Endothelial cell of umbilical vein (primary cell): ENCODE data around the gene PSAP. TPM values are rescaled to one million over a fixed set of nuclear protein-coding genes. Genes with fewer than 3 reads are reported as not detected.

Source experiments
- BruUV-seq: library from RNA; stranded (reverse); fragments of 400-500 nt; replicated peaks from 2 replicates; lab custom pipeline; 2021; lab: Mats Ljungman, UMichigan
- CTCF ChIA-PET: fragments of 300-600, 350-600 bp; sonication (Branson Sonifier 250); formaldehyde crosslinking; loops from one replicate; lab custom pipeline; 2021; ENCODE audit warnings: antibody characterized with exemption, inconsistent platforms; lab: Charles Lee
- POLR2A ChIA-PET: fragments of 300-600, 350-600 bp; sonication (Branson Sonifier 250); formaldehyde crosslinking; loops from one replicate; lab custom pipeline; 2021; ENCODE audit warnings: antibody characterized with exemption, inconsistent platforms; lab: Charles Lee
- DNase-seq: peaks from one replicate; pipeline ENCODE4 v3.0.0-alpha.2; 2011; ENCODE audit warnings: low read depth, low spot score
- FAIRE-seq: peaks from 2 replicates; lab custom pipeline; 2011; peaks lifted over from hg19 to GRCh38; lab: Jason Lieb, UNC
- H2AFZ ChIP-seq: 2 replicates; pipeline ENCODE4 v1.6.0; 2012; ENCODE audit warnings: low read depth, low read length, control low read depth, inconsistent platforms
- H3K27ac ChIP-seq: 2 replicates; pipeline ENCODE4 v1.5.1; 2011; ENCODE audit warnings: low read depth, mild to moderate bottlenecking, control low read depth, low read length, moderate library complexity; ENCODE audit not compliant: insufficient read depth
- H3K27me3 ChIP-seq, 2 experiments: 2 replicates each; pipeline versions ENCODE4 v1.6.0 to v1.6.1; 2011; ENCODE audit warnings: low read length in 2 of 2, mixed read lengths in 1 of 2; ENCODE audit not compliant: control insufficient read depth in 2 of 2, insufficient read depth in 2 of 2
- H3K36me3 ChIP-seq, 2 experiments: 2 replicates in 1 of 2; 3 replicates in 1 of 2; pipeline ENCODE4 v1.5.1; 2011; ENCODE audit warnings: low read length in 2 of 2, mild to moderate bottlenecking in 1 of 2, moderate library complexity in 1 of 2; ENCODE audit not compliant: control insufficient read depth in 2 of 2, insufficient read depth in 2 of 2; ENCODE audit errors: extremely low read depth in 1 of 2
- H3K4me1 ChIP-seq: 3 replicates; pipeline ENCODE4 v1.5.1; 2011; ENCODE audit warnings: mild to moderate bottlenecking, low read length; ENCODE audit not compliant: control insufficient read depth, insufficient read depth; ENCODE audit errors: extremely low read depth
- H3K4me2 ChIP-seq: 2 replicates; pipeline ENCODE4 v1.6.1; 2011; ENCODE audit warnings: low read length, control low read depth, mixed read lengths; ENCODE audit not compliant: insufficient read depth
- H3K4me3 ChIP-seq, 3 experiments: fragments of 200-600 bp in 1 of 3; sonication (generic), shearing (Covaris generic) in 1 of 3; replicated peaks in 1 of 3; 2 replicates each; pipeline ENCODE4 v1.5.1; 2011 to 2016; ENCODE audit warnings: control low read depth in 3 of 3, low read length in 3 of 3, mild to moderate bottlenecking in 2 of 3, inconsistent platforms in 1 of 3, low read depth in 1 of 3, moderate library complexity in 1 of 3; ENCODE audit not compliant: insufficient read depth in 1 of 3
- H3K79me2 ChIP-seq: 2 replicates; pipeline ENCODE4 v1.6.0; 2012; ENCODE audit warnings: low read length, inconsistent platforms; ENCODE audit not compliant: control insufficient read depth, insufficient read depth
- H3K9ac ChIP-seq: replicated peaks from 2 replicates; pipeline ENCODE3; 2011; ENCODE audit warnings: low read length, control low read depth; ENCODE audit not compliant: insufficient read depth; ENCODE audit errors: extremely low read depth
- H3K9me1 ChIP-seq: replicated peaks from 3 replicates; pipeline ENCODE4 v1.6.0; 2011; ENCODE audit warnings: mild to moderate bottlenecking, low read length; ENCODE audit not compliant: control insufficient read depth, insufficient read depth; ENCODE audit errors: extremely low read depth
- H3K9me3 ChIP-seq: replicated peaks from 2 replicates; pipeline ENCODE4 v1.5.1; 2012; ENCODE audit warnings: low read length, inconsistent platforms; ENCODE audit not compliant: control insufficient read depth, insufficient read depth
- H4K20me1 ChIP-seq: replicated peaks from 2 replicates; pipeline ENCODE3; 2011; ENCODE audit warnings: mild to moderate bottlenecking, low read length; ENCODE audit not compliant: control insufficient read depth, insufficient read depth; ENCODE audit errors: extremely low read depth
- EZH2 ChIP-seq: IDR thresholded peaks from 2 replicates; pipeline ENCODE4 v1.6.1; 2012; ENCODE audit warnings: borderline replicate concordance, low read depth, mild to moderate bottlenecking, moderate library complexity, low read length, inconsistent platforms; ENCODE audit not compliant: severe bottlenecking
- FOS ChIP-seq: IDR thresholded peaks from 2 replicates; pipeline ENCODE4 v1.6.1; 2011; ENCODE audit warnings: mild to moderate bottlenecking, low read length, moderate library complexity, borderline replicate concordance; ENCODE audit not compliant: insufficient read depth
- GATA2 ChIP-seq: IDR thresholded peaks from 2 replicates; pipeline ENCODE4 v1.7.0; 2011; ENCODE audit warnings: low read depth, mild to moderate bottlenecking, moderate library complexity, mixed read lengths, low read length; ENCODE audit not compliant: insufficient read length, insufficient read depth
- JUN ChIP-seq: IDR thresholded peaks from 2 replicates; pipeline ENCODE4 v1.6.1; 2011; ENCODE audit warnings: borderline replicate concordance, low read depth; ENCODE audit not compliant: insufficient read length, insufficient read depth
- MAX ChIP-seq: IDR thresholded peaks from 2 replicates; pipeline ENCODE4 v1.6.1; 2011; ENCODE audit not compliant: insufficient read depth, insufficient read length
- MYC ChIP-seq: IDR thresholded peaks from one replicate; pipeline ENCODE4 v1.6.1; 2011; ENCODE audit warnings: mild to moderate bottlenecking, low read depth, low read length
- POLR2A ChIP-seq: IDR thresholded peaks from 2 replicates; pipeline ENCODE4 v1.6.1; 2012; ENCODE audit warnings: low read depth, mild to moderate bottlenecking, control low read depth, low read length
- POLR2AphosphoS5 ChIP-seq: IDR thresholded peaks from 2 replicates; pipeline ENCODE4 v1.6.1; 2012; ENCODE audit warnings: low read depth, mild to moderate bottlenecking, control low read depth, low read length, moderate library complexity; ENCODE audit not compliant: insufficient read depth
- dilution Hi-C: fragments of 300-500 bp; cut with MboI; formaldehyde crosslinking; loops from one replicate; pipeline ENCODE4 v1.15.0; 2019; ENCODE audit warnings: low sequenced_read_pairs; ENCODE audit not compliant: extremely low pct_ligation_motif_present
- intact Hi-C: fragments of 100-400 bp; cut with micrococcal nuclease; formaldehyde crosslinking; loops from one replicate; pipeline ENCODE4 v1.10.0; 2022
- polyA plus RNA-seq, 4 experiments: library from polyadenylated mRNA; depleted of rRNA in 3 of 4; stranded (reverse) in 3 of 4; unstranded in 1 of 4; fragments of >200 nt; gene quantifications; 2 replicates each; pipeline versions ENCODE4 v1.2.1 to v1.2.3, GENCODE V29; 2011 to 2012; ENCODE audit warnings: missing spikeins in 1 of 4
- total RNA-seq: library from RNA; stranded (reverse); gene quantifications from 2 replicates; pipeline ENCODE4 v1.2.3, GENCODE V29; 2021
- TF ChIP-seq, protein P1 (sequence below), 2 donors: IDR thresholded peaks; 1 replicate in 1 of 2; 2 replicates in 1 of 2; pipeline ENCODE4 v1.5.1; 2011; ENCODE audit warnings: low read length in 2 of 2, mild to moderate bottlenecking in 2 of 2, moderate library complexity in 2 of 2, control low read depth in 1 of 2, inconsistent platforms in 1 of 2, low read depth in 1 of 2; ENCODE audit not compliant: insufficient read depth in 1 of 2; ENCODE audit errors: extremely low read depth in 1 of 2

PSAP gene
- total and polyA plus RNA-seq, 2 donors (not counting 3 experiments of a cell fraction or from before 2014, with no cell fraction given), result 644 to 1,476 TPM

DNA sequence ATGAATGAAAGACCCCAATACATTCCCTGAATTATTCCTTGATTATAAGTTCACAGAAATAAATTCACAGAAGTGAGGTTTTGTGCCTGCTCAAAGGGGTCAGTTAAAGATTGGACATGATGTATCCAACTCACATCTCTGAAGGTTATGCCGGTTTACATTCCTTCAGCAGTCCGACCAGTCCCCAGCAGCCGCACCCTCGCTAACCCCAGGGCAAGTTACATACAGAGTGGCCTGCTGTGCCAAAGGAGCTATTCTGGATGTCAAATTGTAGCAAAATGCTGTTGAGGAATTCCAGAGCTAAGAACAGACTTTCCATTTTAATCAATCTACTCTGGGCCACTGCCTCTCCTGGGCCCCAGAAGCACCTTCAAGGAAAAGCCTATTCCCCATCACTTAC, 20.3 kb downstream of the PSAP start:
- peaks cover 31% of the 10 kb centered on the region for H3K79me2 ChIP-seq

DNA sequence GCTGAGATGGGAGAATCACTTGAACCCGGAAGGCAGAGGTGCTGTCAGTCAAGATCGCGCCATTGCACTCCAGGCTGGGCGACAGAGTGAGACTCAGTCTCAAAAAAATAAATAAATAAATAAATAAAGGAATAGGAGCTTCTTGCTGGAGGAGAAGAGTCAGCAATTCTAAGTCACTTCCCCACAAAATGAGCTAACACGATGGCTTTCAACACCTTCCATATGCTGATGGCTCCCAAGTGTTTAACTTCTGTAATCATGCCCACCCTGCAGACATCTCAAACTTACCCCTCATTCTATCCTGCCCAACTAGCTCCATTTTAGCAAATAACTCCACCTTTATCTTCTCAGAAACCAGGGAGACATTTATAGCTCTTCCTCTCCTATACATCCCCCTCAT, 21.2 kb downstream of the PSAP start:
- Histone ChIP-seq H2AFZ (no peak overlapping the region), H3K79me2 (peaks cover 25% of the 10 kb centered on the region), H3K9ac (no peak overlapping the region), H3K4me3 (no peak overlapping the region), H3K4me2 (no peak overlapping the region), H3K27me3 (no peaks in the 10 kb centered on the region), H3K9me1 (no peaks in the 10 kb centered on the region), H3K27ac (no peak overlapping the region), H3K4me1 (peaks cover 7% of the 10 kb centered on the region), H4K20me1 (no peaks in the 10 kb centered on the region), H3K9me3 (no peaks in the 10 kb centered on the region), H3K36me3 (peaks cover 31 to 62% of the 10 kb centered on the region in 2 experiments)
- dilution Hi-C loops (no loop called here), intact Hi-C loops (no loop called here)
- no peak for DNase-seq
- POLR2A ChIA-PET, result interaction anchor here (1.1 kb wide), 1 partner anchor 22 kb away, joined by 3 read pairs; the partner anchor contains the start of gene PSAP
- BruUV-seq, result no TSS peak
- TF ChIP-seq POLR2A (no peak), MYC (no peak), MAX (no peak), JUN (no peak), EZH2 (no peak), FOS (no peak), POLR2AphosphoS5 (no peak), GATA2 (no peak)
- TF ChIP-seq, protein P1, sequence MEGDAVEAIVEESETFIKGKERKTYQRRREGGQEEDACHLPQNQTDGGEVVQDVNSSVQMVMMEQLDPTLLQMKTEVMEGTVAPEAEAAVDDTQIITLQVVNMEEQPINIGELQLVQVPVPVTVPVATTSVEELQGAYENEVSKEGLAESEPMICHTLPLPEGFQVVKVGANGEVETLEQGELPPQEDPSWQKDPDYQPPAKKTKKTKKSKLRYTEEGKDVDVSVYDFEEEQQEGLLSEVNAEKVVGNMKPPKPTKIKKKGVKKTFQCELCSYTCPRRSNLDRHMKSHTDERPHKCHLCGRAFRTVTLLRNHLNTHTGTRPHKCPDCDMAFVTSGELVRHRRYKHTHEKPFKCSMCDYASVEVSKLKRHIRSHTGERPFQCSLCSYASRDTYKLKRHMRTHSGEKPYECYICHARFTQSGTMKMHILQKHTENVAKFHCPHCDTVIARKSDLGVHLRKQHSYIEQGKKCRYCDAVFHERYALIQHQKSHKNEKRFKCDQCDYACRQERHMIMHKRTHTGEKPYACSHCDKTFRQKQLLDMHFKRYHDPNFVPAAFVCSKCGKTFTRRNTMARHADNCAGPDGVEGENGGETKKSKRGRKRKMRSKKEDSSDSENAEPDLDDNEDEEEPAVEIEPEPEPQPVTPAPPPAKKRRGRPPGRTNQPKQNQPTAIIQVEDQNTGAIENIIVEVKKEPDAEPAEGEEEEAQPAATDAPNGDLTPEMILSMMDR (IDR thresholded peaks at IDR 0.05; ENCODE audit: extremely low read depth in 1 of 2, insufficient read depth in 1 of 2, low read depth in 1 of 2, low read length in 2 of 2), result no peak
- FAIRE-seq, result no peak
- CTCF ChIA-PET, result interaction anchor here (0.8 to 7.1 kb wide), 3 partner anchors 10 to 219 kb away, joined by 3 to 48 read pairs (median 6); no protein-coding TSS in a partner anchor

More for the DNA sequence above, 20.3 kb downstream of the PSAP start:
- Histone ChIP-seq H3K27ac (no peak overlapping the region), H3K27me3 (no peaks in the 10 kb centered on the region), H3K4me3 (no peak overlapping the region), H3K9ac (no peak overlapping the region), H4K20me1 (no peaks in the 10 kb centered on the region), H2AFZ (no peak overlapping the region), H3K4me1 (peaks cover 8% of the 10 kb centered on the region), H3K4me2 (no peak overlapping the region), H3K9me3 (no peaks in the 10 kb centered on the region), H3K9me1 (no peaks in the 10 kb centered on the region), H3K36me3 (peaks cover 28 to 54% of the 10 kb centered on the region in 2 experiments)
- FAIRE-seq (no peak), DNase-seq (no peak)
- BruUV-seq, result no TSS peak
- intact Hi-C loops, result no loop called here
- ChIA-PET POLR2A (interaction anchor here (0.6 kb wide), 1 partner anchor 40 kb away, joined by 3 read pairs; no protein-coding TSS in a partner anchor), CTCF (interaction anchor here (0.8 to 7.1 kb wide), 3 partner anchors 11 to 66 kb away, joined by 3 to 48 read pairs (median 11); no protein-coding TSS in a partner anchor)
- TF ChIP-seq POLR2AphosphoS5 (no peak), EZH2 (no peak), POLR2A (no peak), MYC (no peak)
- TF ChIP-seq, protein P1 (IDR thresholded peaks at IDR 0.05; ENCODE audit: extremely low read depth in 1 of 2, insufficient read depth in 1 of 2, low read depth in 1 of 2, low read length in 2 of 2), result no peak
- dilution Hi-C loops, result no loop called here
